ENCODE measurements around the gene PRMT9. TPM values are rescaled to one million over a fixed set of nuclear protein-coding genes. Genes with fewer than 3 reads are reported as not detected.

PRMT9 gene
- total RNA-seq (2022; extraction: Qiagen RNA extraction): 2.3 to 3.4 TPM (median 2.8 TPM) in 5 replicates

GRCh38 chr4:147683717-147684700 lies at the start of gene PRMT9:
PRMT9 (minus strand) TSS chr4:147684163; CDS start chr4:147683987, 176 bp downstream.

GRCh38 chr4:147731580-147732517 lies 47.9 kb upstream of the PRMT9 start, which contains the start of gene ARHGAP10:
ARHGAP10 (plus strand) TSS chr4:147732088; CDS start chr4:147732302, 214 bp downstream.

GRCh38 chr4:147617173-147617840 lies 66.7 kb downstream of the PRMT9 start, which contains the start of gene TMEM184C:
TMEM184C (plus strand) TSS chr4:147617397; CDS start chr4:147617957, 560 bp downstream.

Other genes with a start within 250 kb of the PRMT9 start
- gene EDNRA, start 203.1 kb downstream of the PRMT9 start, total RNA-seq (2022; extraction: Qiagen RNA extraction): 0.21 to 0.48 TPM (median 0.26 TPM) in 5 replicates
- gene TMEM184C, start 66.8 kb downstream of the PRMT9 start, total RNA-seq (2022; extraction: Qiagen RNA extraction): 19.8 to 22.3 TPM (median 20.5 TPM) in 5 replicates
- 14.2 to 15.7 TPM (median 14.8 TPM) in 5 replicates for gene ARHGAP10, start 47.9 kb upstream of the PRMT9 start, total RNA-seq (2022; extraction: Qiagen RNA extraction)

Data from A549 treated with AZD2906 at 1 μM for 4 hours (cell line).